ENCODE results near the gene EFCAB7. TPM values are rescaled to one million over a fixed set of nuclear protein-coding genes. Genes with fewer than 3 reads are reported as not detected.
"Not testable (repeated sequence)": the region's sequence is repeated elsewhere in the genome, so short reads cannot be mapped to it uniquely, and the experiment has no call there.

EFCAB7 gene
- polyA plus RNA-seq, 2 donors, result 2.0 to 2.8 TPM

GRCh38 chr1:63572686-63573085 is 49.4 kb downstream of the EFCAB7 start:
- H3K9me3 ChIP-seq (ENCODE audit: control insufficient read depth in 2 of 2, insufficient read depth in 1 of 2, low read depth in 1 of 2, low read length in 1 of 2); H3K4me1 ChIP-seq (ENCODE audit: control insufficient read depth in 2 of 2, insufficient read depth in 2 of 2, low read length in 1 of 2); H3K36me3 ChIP-seq (ENCODE audit: control insufficient read depth in 2 of 2, insufficient read depth in 2 of 2, low read length in 1 of 2); H3K27ac ChIP-seq (ENCODE audit: low read depth in 2 of 2, low read length in 1 of 2); H3K27me3 ChIP-seq (ENCODE audit: control insufficient read depth in 1 of 2, insufficient read depth in 2 of 2, low read length in 2 of 2); H3K4me3 ChIP-seq (ENCODE audit: low read depth in 1 of 2, low read length in 2 of 2): not testable (repeated sequence)
- 93 to 94% methylated on average over 8 of the region's 8 CpGs for WGBS, 2 donors

- H3K27me3 ChIP-seq (ENCODE audit: control insufficient read depth in 1 of 2, insufficient read depth in 2 of 2, low read length in 2 of 2); H3K4me1 ChIP-seq (ENCODE audit: control insufficient read depth in 2 of 2, insufficient read depth in 2 of 2, low read length in 1 of 2); H3K4me3 ChIP-seq (ENCODE audit: low read depth in 1 of 2, low read length in 2 of 2); H3K27ac ChIP-seq (ENCODE audit: low read depth in 2 of 2, low read length in 1 of 2); H3K36me3 ChIP-seq (ENCODE audit: control insufficient read depth in 2 of 2, insufficient read depth in 2 of 2, low read length in 1 of 2); H3K9me3 ChIP-seq (ENCODE audit: control insufficient read depth in 2 of 2, insufficient read depth in 1 of 2, low read depth in 1 of 2, low read length in 1 of 2): not testable (repeated sequence)
- 82 to 91% methylated on average over 2 of the region's 2 CpGs for WGBS, 2 donors
These were observed 51.0 kb downstream of the EFCAB7 start for GRCh38 chr1:63574203-63574796.

- Histone ChIP-seq H3K27me3 (ENCODE audit: control insufficient read depth in 1 of 2, insufficient read depth in 2 of 2, low read length in 2 of 2) (no peaks in the 10 kb centered on the region), H3K27ac (ENCODE audit: low read depth in 2 of 2, low read length in 1 of 2) (no peak overlapping the region), H3K9me3 (ENCODE audit: control insufficient read depth in 2 of 2, insufficient read depth in 1 of 2, low read depth in 1 of 2, low read length in 1 of 2) (no peaks in the 10 kb centered on the region), H3K4me1 (ENCODE audit: control insufficient read depth in 2 of 2, insufficient read depth in 2 of 2, low read length in 1 of 2) (no peaks in the 10 kb centered on the region), H3K4me3 (ENCODE audit: low read depth in 1 of 2, low read length in 2 of 2) (no peak overlapping the region), H3K36me3 (ENCODE audit: control insufficient read depth in 2 of 2, insufficient read depth in 2 of 2, low read length in 1 of 2) (no peaks in the 10 kb centered on the region)
- WGBS, 2 donors, result 68 to 73% methylated on average over 4 of the region's 4 CpGs
These were observed 52.1 kb downstream of the EFCAB7 start for GRCh38 chr1:63575340-63575826.

- H3K27ac ChIP-seq (ENCODE audit: low read depth in 2 of 2, low read length in 1 of 2); H3K4me1 ChIP-seq (ENCODE audit: control insufficient read depth in 2 of 2, insufficient read depth in 2 of 2, low read length in 1 of 2); H3K9me3 ChIP-seq (ENCODE audit: control insufficient read depth in 2 of 2, insufficient read depth in 1 of 2, low read depth in 1 of 2, low read length in 1 of 2); H3K36me3 ChIP-seq (ENCODE audit: control insufficient read depth in 2 of 2, insufficient read depth in 2 of 2, low read length in 1 of 2); H3K27me3 ChIP-seq (ENCODE audit: control insufficient read depth in 1 of 2, insufficient read depth in 2 of 2, low read length in 2 of 2); H3K4me3 ChIP-seq (ENCODE audit: low read depth in 1 of 2, low read length in 2 of 2): not testable (repeated sequence)
- WGBS, 2 donors, result 91 to 95% methylated on average over 1 of the region's 1 CpG
These were observed 63.0 kb downstream of the EFCAB7 start for GRCh38 chr1:63586326-63586725.

- no peak overlapping the region for H3K27ac ChIP-seq (ENCODE audit: low read depth in 2 of 2, low read length in 1 of 2)
- H3K36me3 ChIP-seq (ENCODE audit: control insufficient read depth in 2 of 2, insufficient read depth in 2 of 2, low read length in 1 of 2), result no peaks in the 10 kb centered on the region
- no peak overlapping the region for H3K4me3 ChIP-seq (ENCODE audit: low read depth in 1 of 2, low read length in 2 of 2)
- WGBS, 2 donors, result 67 to 73% methylated on average over 3 of the region's 3 CpGs
- H3K27me3 ChIP-seq (ENCODE audit: control insufficient read depth in 1 of 2, insufficient read depth in 2 of 2, low read length in 2 of 2), result no peaks in the 10 kb centered on the region
- no peaks in the 10 kb centered on the region for H3K4me1 ChIP-seq (ENCODE audit: control insufficient read depth in 2 of 2, insufficient read depth in 2 of 2, low read length in 1 of 2)
- H3K9me3 ChIP-seq (ENCODE audit: control insufficient read depth in 2 of 2, insufficient read depth in 1 of 2, low read depth in 1 of 2, low read length in 1 of 2), result no peaks in the 10 kb centered on the region
These were observed 66.8 kb downstream of the EFCAB7 start for GRCh38 chr1:63590166-63590560.

GRCh38 chr1:63592536-63593302 is 69.4 kb downstream of the EFCAB7 start:
- Histone ChIP-seq H3K4me1 (ENCODE audit: control insufficient read depth in 2 of 2, insufficient read depth in 2 of 2, low read length in 1 of 2) (no peaks in the 10 kb centered on the region), H3K27me3 (ENCODE audit: control insufficient read depth in 1 of 2, insufficient read depth in 2 of 2, low read length in 2 of 2) (no peaks in the 10 kb centered on the region), H3K27ac (ENCODE audit: low read depth in 2 of 2, low read length in 1 of 2) (peak overlapping the region; percentile 91 to 97), H3K36me3 (ENCODE audit: control insufficient read depth in 2 of 2, insufficient read depth in 2 of 2, low read length in 1 of 2) (no peaks in the 10 kb centered on the region), H3K4me3 (ENCODE audit: low read depth in 1 of 2, low read length in 2 of 2) (peak overlapping the region; percentile 66 to 84), H3K9me3 (ENCODE audit: control insufficient read depth in 2 of 2, insufficient read depth in 1 of 2, low read depth in 1 of 2, low read length in 1 of 2) (no peaks in the 10 kb centered on the region)
- WGBS, 2 donors, result 23% methylated on average over 18 of the region's 18 CpGs

GRCh38 chr1:63593303-63593885 is 70.1 kb downstream of the EFCAB7 start, which contains the start of gene PGM1:
PGM1 (plus strand) TSS chr1:63593411; CDS start chr1:63593489, 78 bp downstream.
- H3K9me3 ChIP-seq (ENCODE audit: control insufficient read depth in 2 of 2, insufficient read depth in 1 of 2, low read depth in 1 of 2, low read length in 1 of 2), result no peaks in the 10 kb centered on the region
- peak within 1 kb of the TSS; percentile 91 to 97 for H3K27ac ChIP-seq (ENCODE audit: low read depth in 2 of 2, low read length in 1 of 2)
- WGBS, 2 donors, result 0% methylated on average over 54 to 64 of the region's 64 CpGs
- no peaks in the 10 kb centered on the region for H3K4me1 ChIP-seq (ENCODE audit: control insufficient read depth in 2 of 2, insufficient read depth in 2 of 2, low read length in 1 of 2)
- no peaks in the 10 kb centered on the region for H3K27me3 ChIP-seq (ENCODE audit: control insufficient read depth in 1 of 2, insufficient read depth in 2 of 2, low read length in 2 of 2)
- peak within 1 kb of the TSS; percentile 66 to 84 for H3K4me3 ChIP-seq (ENCODE audit: low read depth in 1 of 2, low read length in 2 of 2)
- H3K36me3 ChIP-seq (ENCODE audit: control insufficient read depth in 2 of 2, insufficient read depth in 2 of 2, low read length in 1 of 2), result no peaks in the 10 kb centered on the region

- no peaks in the 10 kb centered on the region for H3K36me3 ChIP-seq (ENCODE audit: control insufficient read depth in 2 of 2, insufficient read depth in 2 of 2, low read length in 1 of 2)
- H3K27ac ChIP-seq (ENCODE audit: low read depth in 2 of 2, low read length in 1 of 2), result peak overlapping the region; percentile 91 to 97
- no peaks in the 10 kb centered on the region for H3K9me3 ChIP-seq (ENCODE audit: control insufficient read depth in 2 of 2, insufficient read depth in 1 of 2, low read depth in 1 of 2, low read length in 1 of 2)
- H3K4me3 ChIP-seq (ENCODE audit: low read depth in 1 of 2, low read length in 2 of 2), result peak overlapping the region; percentile 66 to 84
- no peaks in the 10 kb centered on the region for H3K27me3 ChIP-seq (ENCODE audit: control insufficient read depth in 1 of 2, insufficient read depth in 2 of 2, low read length in 2 of 2)
- WGBS, 2 donors, result 3 to 4% methylated on average over 54 to 55 of the region's 55 CpGs
- no peaks in the 10 kb centered on the region for H3K4me1 ChIP-seq (ENCODE audit: control insufficient read depth in 2 of 2, insufficient read depth in 2 of 2, low read length in 1 of 2)
These were observed 70.7 kb downstream of the EFCAB7 start for GRCh38 chr1:63593886-63594605.

GRCh38 chr1:63595435-63595834 is 72.1 kb downstream of the EFCAB7 start:
- Histone ChIP-seq H3K36me3 (ENCODE audit: control insufficient read depth in 2 of 2, insufficient read depth in 2 of 2, low read length in 1 of 2) (no peaks in the 10 kb centered on the region), H3K4me1 (ENCODE audit: control insufficient read depth in 2 of 2, insufficient read depth in 2 of 2, low read length in 1 of 2) (no peaks in the 10 kb centered on the region), H3K27ac (ENCODE audit: low read depth in 2 of 2, low read length in 1 of 2) (no peak overlapping the region), H3K4me3 (ENCODE audit: low read depth in 1 of 2, low read length in 2 of 2) (no peak overlapping the region), H3K9me3 (ENCODE audit: control insufficient read depth in 2 of 2, insufficient read depth in 1 of 2, low read depth in 1 of 2, low read length in 1 of 2) (no peaks in the 10 kb centered on the region), H3K27me3 (ENCODE audit: control insufficient read depth in 1 of 2, insufficient read depth in 2 of 2, low read length in 2 of 2) (no peaks in the 10 kb centered on the region)
- WGBS, 2 donors, result 93 to 100% methylated on average over 1 of the region's 1 CpG
